OCI-LY3 (cell line): Measurements from ENCODE around the gene RBBP8NL.

Experiments used
- H2AFZ ChIP-seq: fragments of 200-600, 300-600 bp; shearing (Covaris generic); 2 replicates; pipeline ENCODE4 v1.6.0; 2014; ENCODE audit warnings: antibody characterized with exemption, low read depth, low read length
- H3K27ac ChIP-seq: fragments of 200-600, 300-600 bp; sonication (generic); 2 replicates; pipeline ENCODE4 v1.5.1; 2014; ENCODE audit warnings: mild to moderate bottlenecking, low read length, moderate library complexity, mixed read lengths
- H3K27me3 ChIP-seq: fragments of 200-600, 300-600 bp; sonication (generic); 2 replicates; pipeline ENCODE4 v1.6.1; 2014; ENCODE audit warnings: low read depth, low read length, mixed read lengths
- H3K36me3 ChIP-seq: fragments of 200-600, 300-600 bp; sonication (generic); replicated peaks from 2 replicates; pipeline ENCODE3; 2014; ENCODE audit warnings: low read depth, low read length, mixed read lengths
- H3K4me1 ChIP-seq: fragments of 300-600, 200-600 bp; sonication (generic); 2 replicates; pipeline ENCODE4 v1.6.1; 2014; ENCODE audit warnings: low read length, mixed read lengths
- H3K4me2 ChIP-seq: fragments of 200-600, 300-600 bp; sonication (generic); 2 replicates; pipeline ENCODE4 v1.6.1; 2014; ENCODE audit warnings: low read length, mixed read lengths
- H3K4me3 ChIP-seq: fragments of 300-600, 200-600 bp; sonication (generic); 2 replicates; pipeline ENCODE4 v1.5.1; 2014; ENCODE audit warnings: antibody characterized with exemption, mild to moderate bottlenecking, low read length, moderate library complexity
- H3K79me2 ChIP-seq: fragments of 300-600, 200-600 bp; shearing (Covaris generic); 2 replicates; pipeline ENCODE4 v1.6.1; 2014; ENCODE audit warnings: mild to moderate bottlenecking, low read length, mixed read lengths
- H3K9ac ChIP-seq: fragments of 300-600, 200-600 bp; shearing (Covaris generic); 2 replicates; pipeline ENCODE4 v1.6.0; 2014; ENCODE audit warnings: mild to moderate bottlenecking, low read length, moderate library complexity
- H3K9me3 ChIP-seq: fragments of 200-600, 300-600 bp; shearing (Covaris generic); 2 replicates; pipeline ENCODE4 v1.6.1; 2014; ENCODE audit warnings: low read length, mixed read lengths; ENCODE audit not compliant: insufficient read depth
- H4K20me1 ChIP-seq: fragments of 200-600, 300-600 bp; sonication (generic); 2 replicates; pipeline ENCODE4 v1.6.1; 2016; ENCODE audit warnings: low read length, mixed read lengths; ENCODE audit not compliant: insufficient read depth
- CTCF ChIP-seq: fragments of 200-600, 300-600 bp; sonication (generic); IDR thresholded peaks from 2 replicates; pipeline ENCODE4 v1.5.1; 2014; ENCODE audit warnings: antibody characterized with exemption, low read length, low read depth
- EZH2phosphoT487 ChIP-seq: fragments of 200-600 bp; shearing (Covaris generic); IDR thresholded peaks from 2 replicates; pipeline ENCODE4 v1.6.1; 2018; ENCODE audit warnings: antibody characterized with exemption, mixed run types, low read depth

The RBBP8NL gene

GRCh38 chr20:62362590-62362940, 64.8 kb downstream of the RBBP8NL start:
- no peaks in the 10 kb centered on the region for H3K9me3 ChIP-seq
- no peaks in the 10 kb centered on the region for H3K36me3 ChIP-seq
- H3K9ac ChIP-seq: no peak overlapping the region
- peaks cover 10% of the 10 kb centered on the region for H3K4me1 ChIP-seq
- H3K79me2 ChIP-seq: no peaks in the 10 kb centered on the region
- TF ChIP-seq CTCF: no peak
- TF ChIP-seq EZH2phosphoT487: no peak
- H3K27me3 ChIP-seq: no peaks in the 10 kb centered on the region
- H2AFZ ChIP-seq: no peak overlapping the region
- H3K4me3 ChIP-seq: no peak overlapping the region
- no peak overlapping the region for H3K27ac ChIP-seq
- H4K20me1 ChIP-seq: peaks cover 14% of the 10 kb centered on the region; the same call in 1 of the 2 replicates
- no peak overlapping the region for H3K4me2 ChIP-seq

- Histone ChIP-seq H3K27me3 (no peaks in the 10 kb centered on the region), H3K27ac (no peak overlapping the region), H2AFZ (no peak overlapping the region), H3K36me3 (no peaks in the 10 kb centered on the region), H3K4me3 (no peak overlapping the region), H3K4me2 (no peak overlapping the region), H3K9ac (no peak overlapping the region), H3K4me1 (peaks cover 9% of the 10 kb centered on the region), H4K20me1 (peaks cover 14% of the 10 kb centered on the region; the same call in 1 of the 2 replicates), H3K79me2 (no peaks in the 10 kb centered on the region), H3K9me3 (no peaks in the 10 kb centered on the region)
- no peak for TF ChIP-seq CTCF
- TF ChIP-seq EZH2phosphoT487: no peak
Measured at GRCh38 chr20:62361799-62362589, 65.3 kb downstream of the RBBP8NL start.

GRCh38 chr20:62360854-62361798, 66.2 kb downstream of the RBBP8NL start:
- no peaks in the 10 kb centered on the region for H3K9me3 ChIP-seq
- TF ChIP-seq CTCF: no peak
- no peak for TF ChIP-seq EZH2phosphoT487
- no peak overlapping the region for H3K27ac ChIP-seq
- peaks cover 7% of the 10 kb centered on the region for H3K4me1 ChIP-seq
- no peaks in the 10 kb centered on the region for H3K79me2 ChIP-seq
- no peaks in the 10 kb centered on the region for H3K27me3 ChIP-seq
- no peak overlapping the region for H3K4me2 ChIP-seq
- no peaks in the 10 kb centered on the region for H3K36me3 ChIP-seq
- peaks cover 14% of the 10 kb centered on the region; the same call in 1 of the 2 replicates for H4K20me1 ChIP-seq
- no peak overlapping the region for H3K9ac ChIP-seq
- H2AFZ ChIP-seq: no peak overlapping the region
- H3K4me3 ChIP-seq: no peak overlapping the region
